HCT116 (cell line): Measurements from ENCODE around the gene GYS2. TPM values are rescaled to one million over a fixed set of nuclear protein-coding genes. Genes with fewer than 3 reads are reported as not detected.

Experiments used
- ATAC-seq: fragments of 200-7000 bp; cut with Tn5 transposase; 2 replicates; pipeline ENCODE4 v1.9.1; 2020; ENCODE audit warnings: mild to moderate bottlenecking, moderate library complexity
- BruUV-seq: library from RNA; stranded (reverse); fragments of 400-500 nt; replicated peaks from 2 replicates; lab custom pipeline; 2021; lab: Mats Ljungman, UMichigan
- CTCF ChIA-PET: fragments of 300-600 bp; sonication (Branson Sonifier 250); formaldehyde crosslinking; loops from one replicate; lab custom pipeline; 2021; ENCODE audit warnings: antibody characterized with exemption; lab: Charles Lee
- POLR2A ChIA-PET: fragments of 300-600, 350-600 bp; sonication (Branson Sonifier 250); formaldehyde crosslinking; loops from one replicate; lab custom pipeline; 2021; ENCODE audit warnings: antibody characterized with exemption; lab: Charles Lee
- RAD21 ChIA-PET, 2 experiments: fragments of 300-600 bp; sonication (Branson Sonifier 250); formaldehyde crosslinking; loops; one replicate each; lab custom pipeline; 2023; ENCODE audit warnings: low total read pairs in 2 of 2; ENCODE audit not compliant: uncharacterized antibody in 2 of 2, unreplicated experiment in 2 of 2, low non-redundant PET in 1 of 2; lab: Charles Lee
- DNase-seq: peaks from one replicate; pipeline ENCODE4 v3.0.0-alpha.2; 2010; ENCODE audit warnings: low read depth, low spot score
- H2AFZ ChIP-seq: fragments of 200-600 bp; shearing (Covaris generic), sonication (generic); 2 replicates; pipeline ENCODE4 v1.6.1; 2017; ENCODE audit warnings: low read depth, mixed run types, mixed read lengths, antibody characterized with exemption, low read length; ENCODE audit not compliant: poor library complexity, severe bottlenecking
- H3K27ac ChIP-seq: 2 replicates; pipeline ENCODE4 v1.5.1; 2012; ENCODE audit warnings: low read depth, low read length
- H3K27me3 ChIP-seq: fragments of 200-600 bp; sonication (generic); 2 replicates; pipeline ENCODE4 v1.6.1; 2016; ENCODE audit warnings: mixed run types, low read length, mixed read lengths; ENCODE audit not compliant: insufficient read depth
- H3K36me3 ChIP-seq, 2 experiments: fragments of 200-500 bp in 1 of 2; fragments of 200-600 bp in 1 of 2; sonication (Bioruptor generic) in 1 of 2; sonication (generic) in 1 of 2; 2 replicates each; pipeline versions ENCODE4 v1.5.1 to v1.6.1; 2014 to 2016; ENCODE audit warnings: low read length in 2 of 2, inconsistent platforms in 1 of 2, mixed read lengths in 1 of 2, mixed run types in 1 of 2; ENCODE audit not compliant: insufficient read depth in 2 of 2, control insufficient read depth in 1 of 2
- H3K4me1 ChIP-seq, 2 experiments: fragments of 200-600 bp in 1 of 2; sonication (generic) in 1 of 2; 2 replicates each; pipeline versions ENCODE4 v1.5.1 to v1.6.1; 2012 to 2017; ENCODE audit warnings: low read length in 2 of 2, inconsistent platforms in 1 of 2, mild to moderate bottlenecking in 1 of 2, mixed read lengths in 1 of 2, mixed run types in 1 of 2, moderate library complexity in 1 of 2; ENCODE audit not compliant: insufficient read depth in 2 of 2, control insufficient read depth in 1 of 2
- H3K4me2 ChIP-seq: fragments of 200-600 bp; sonication (generic); 2 replicates; pipeline ENCODE4 v1.6.1; 2017; ENCODE audit warnings: mixed run types, low read length, mixed read lengths
- H3K4me3 ChIP-seq, 2 experiments: fragments of 200-600 bp in 1 of 2; sonication (generic) in 1 of 2; replicated peaks in 1 of 2; 2 replicates each; pipeline ENCODE4 v1.5.1; 2011 to 2016; ENCODE audit warnings: low read length in 2 of 2, control low read depth in 1 of 2, low read depth in 1 of 2, mild to moderate bottlenecking in 1 of 2, mixed read lengths in 1 of 2, mixed run types in 1 of 2
- H3K79me2 ChIP-seq: fragments of 200-600 bp; sonication (generic); 2 replicates; pipeline ENCODE4 v1.6.1; 2017; ENCODE audit warnings: mild to moderate bottlenecking, mixed run types, low read length, moderate library complexity, mixed read lengths; ENCODE audit not compliant: insufficient read depth
- H3K9ac ChIP-seq: fragments of 200-600 bp; sonication (generic); 2 replicates; pipeline ENCODE4 v1.6.1; 2016; ENCODE audit warnings: low read length, mixed read lengths
- H3K9me2 ChIP-seq: fragments of 200-600 bp; sonication (generic), shearing (Covaris generic); 2 replicates; pipeline ENCODE4 v1.6.1; 2017; ENCODE audit warnings: mixed run types, mild to moderate bottlenecking, moderate library complexity; ENCODE audit not compliant: insufficient read depth
- H3K9me3 ChIP-seq, 2 experiments: fragments of 200-500 bp in 1 of 2; fragments of 200-600 bp in 1 of 2; sonication (Bioruptor generic) in 1 of 2; sonication (generic) in 1 of 2; 2 replicates each; pipeline ENCODE4 v1.6.1; 2014 to 2017; ENCODE audit warnings: low read length in 2 of 2, mixed read lengths in 2 of 2, inconsistent platforms in 1 of 2, low read depth in 1 of 2, mild to moderate bottlenecking in 1 of 2, mixed run types in 1 of 2, moderate library complexity in 1 of 2; ENCODE audit not compliant: control insufficient read depth in 1 of 2, insufficient read depth in 1 of 2
- H4K20me1 ChIP-seq: fragments of 200-600 bp; sonication (generic), shearing (Covaris generic); 2 replicates; pipeline ENCODE4 v1.6.1; 2017; ENCODE audit warnings: mixed run types, mild to moderate bottlenecking, moderate library complexity; ENCODE audit not compliant: insufficient read depth
- CBX3 ChIP-seq: IDR thresholded peaks from 2 replicates; pipeline ENCODE4 v1.6.1; 2012; ENCODE audit warnings: low read depth
- CEBPB ChIP-seq: IDR thresholded peaks from 2 replicates; pipeline ENCODE4 v1.6.1; 2012; ENCODE audit warnings: low read depth
- EGR1 ChIP-seq: IDR thresholded peaks from 2 replicates; pipeline ENCODE4 v1.6.1; 2012; ENCODE audit warnings: low read depth
- EZH2phosphoT487 ChIP-seq: fragments of 200-600 bp; IDR thresholded peaks from 2 replicates; pipeline ENCODE4 v1.6.1; 2018; ENCODE audit warnings: antibody characterized with exemption, borderline replicate concordance
- JUND ChIP-seq: IDR thresholded peaks from 2 replicates; pipeline ENCODE4 v1.6.1; 2012
- MAX ChIP-seq: IDR thresholded peaks from 2 replicates; pipeline ENCODE4 v1.6.1; 2012
- POLR2AphosphoS5 ChIP-seq: IDR thresholded peaks from 2 replicates; pipeline ENCODE4 v1.6.1; 2011; ENCODE audit warnings: mild to moderate bottlenecking, low read depth, low read length, moderate library complexity
- SRF ChIP-seq: IDR thresholded peaks from 2 replicates; pipeline ENCODE4 v1.6.1; 2012; ENCODE audit warnings: low read depth
- TCF7L2 ChIP-seq: IDR thresholded peaks from 2 replicates; pipeline ENCODE4 v1.7.0; 2011; ENCODE audit warnings: borderline replicate concordance, inconsistent platforms; ENCODE audit not compliant: insufficient read depth, insufficient read length; ENCODE audit errors: extremely low read depth
- ZFX ChIP-seq: fragments of 450-650 bp; IDR thresholded peaks from 2 replicates; pipeline ENCODE4 v1.6.1; 2017
- intact Hi-C: fragments of 100-400 bp; cut with micrococcal nuclease; formaldehyde crosslinking; loops from 2 replicates; pipeline ENCODE4 v1.10.0; 2022
- total RNA-seq: library from RNA; stranded (reverse); gene quantifications from one replicate; pipeline ENCODE4 v1.2.1, GENCODE V29; 2021; ENCODE audit not compliant: unreplicated experiment

Gene GYS2
- total RNA-seq, 1 experiment from 2014 or later = not detected

- H3K27me3 ChIP-seq = no peaks in the 10 kb centered on the region
- TF ChIP-seq CEBPB (no peak), CBX3 (no peak), JUND (no peak), POLR2AphosphoS5 (no peak), EGR1 (no peak), ZFX (no peak), SRF (no peak), EZH2phosphoT487 (no peak), TCF7L2 (no peak)
- TF ChIP-seq, all 23 proteins: peak for 0
- Histone ChIP-seq H3K4me2 (no peak overlapping the region), H3K9me2 (no peaks in the 10 kb centered on the region), H3K36me3 (no peaks in the 10 kb centered on the region), H3K4me3 (no peak overlapping the region), H3K9me3 (no peaks in the 10 kb centered on the region), H3K9ac (no peak overlapping the region), H3K79me2 (no peaks in the 10 kb centered on the region), H2AFZ (no peak overlapping the region), H4K20me1 (no peaks in the 10 kb centered on the region), H3K27ac (no peak overlapping the region), H3K4me1 (no peaks in the 10 kb centered on the region)
- CTCF ChIA-PET = no interaction called here
- POLR2A ChIA-PET = no interaction called here
- no TSS peak for BruUV-seq
- intact Hi-C loops = no loop called here
- ATAC-seq (no peak), DNase-seq (no peak)
- RAD21 ChIA-PET = no interaction called here
These were observed 23.3 kb upstream of the GYS2 start for GRCh38 chr12:21627924-21628323.

GRCh38 chr12:21618566-21618965, 13.9 kb upstream of the GYS2 start:
- Histone ChIP-seq H3K27ac (no peak overlapping the region), H3K9ac (no peak overlapping the region), H3K4me1 (no peaks in the 10 kb centered on the region), H3K4me2 (no peak overlapping the region), H2AFZ (no peak overlapping the region), H4K20me1 (no peaks in the 10 kb centered on the region), H3K9me2 (no peaks in the 10 kb centered on the region), H3K36me3 (no peaks in the 10 kb centered on the region), H3K27me3 (no peaks in the 10 kb centered on the region), H3K9me3 (no peaks in the 10 kb centered on the region), H3K4me3 (no peak overlapping the region), H3K79me2 (no peaks in the 10 kb centered on the region)
- ChIA-PET POLR2A (no interaction called here), RAD21 (no interaction called here), CTCF (no interaction called here)
- TF ChIP-seq MAX = no peak
- ATAC-seq (no peak), DNase-seq (no peak)
- BruUV-seq = no TSS peak
- intact Hi-C loops = no loop called here
